ENCODE results near the gene SRF.

The SRF gene

DNA sequence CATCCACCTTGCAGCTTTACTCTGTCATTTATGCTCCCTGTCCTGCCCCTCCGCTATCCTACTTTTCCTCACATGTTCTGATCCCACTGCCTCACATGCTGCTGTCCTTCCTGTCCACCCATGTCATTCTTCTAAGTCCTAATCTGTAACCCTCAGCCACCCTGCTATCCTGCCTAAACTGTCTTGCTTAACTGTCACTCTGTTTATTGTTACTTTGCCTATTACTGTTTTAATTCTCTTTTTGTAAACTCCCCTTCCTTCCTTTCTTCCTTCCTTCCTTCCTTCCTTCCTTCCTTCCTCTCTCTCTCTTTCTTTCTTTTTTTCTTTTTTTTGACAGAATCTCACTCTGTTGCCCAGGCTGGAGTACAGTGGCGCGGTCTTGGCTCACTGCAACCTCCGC lies 12.4 kb downstream of the SRF start:
- DNase-seq (ENCODE audit: low read depth): no peak

DNA sequence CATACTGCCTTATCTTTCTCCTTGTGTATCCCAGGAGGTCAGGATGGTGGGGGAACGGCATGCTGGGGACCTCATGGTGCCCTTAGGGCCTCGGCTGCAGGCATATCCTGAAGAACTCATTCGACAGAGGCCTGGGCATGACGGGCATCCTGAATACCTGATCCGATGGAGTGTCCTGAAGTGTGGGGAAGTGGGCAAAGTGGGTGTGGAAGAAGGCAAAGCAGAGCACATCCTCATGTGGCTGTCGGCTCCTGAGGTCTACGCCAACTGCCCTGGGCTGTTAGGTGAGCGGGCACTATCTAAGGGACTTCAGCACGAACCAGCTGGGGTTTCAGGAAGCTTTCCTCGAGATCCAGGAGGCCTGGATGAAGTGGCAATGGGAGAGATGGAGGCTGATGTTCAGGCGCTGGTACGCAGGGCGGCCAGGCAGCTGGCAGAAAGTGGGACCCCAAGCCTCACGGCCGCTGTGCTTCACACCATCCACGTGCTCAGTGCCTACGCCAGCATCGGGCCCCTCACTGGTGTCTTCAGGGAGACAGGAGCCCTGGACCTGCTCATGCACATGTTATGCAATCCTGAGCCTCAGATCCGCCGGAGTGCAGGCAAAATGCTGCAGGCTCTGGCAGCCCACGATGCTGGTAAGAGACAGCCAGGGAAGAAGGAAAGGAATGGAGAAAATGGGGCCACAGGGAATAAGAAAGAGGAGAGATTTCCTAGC lies 13.4 kb downstream of the SRF start:
- DNase-seq (ENCODE audit: low read depth): no peak

DNA sequence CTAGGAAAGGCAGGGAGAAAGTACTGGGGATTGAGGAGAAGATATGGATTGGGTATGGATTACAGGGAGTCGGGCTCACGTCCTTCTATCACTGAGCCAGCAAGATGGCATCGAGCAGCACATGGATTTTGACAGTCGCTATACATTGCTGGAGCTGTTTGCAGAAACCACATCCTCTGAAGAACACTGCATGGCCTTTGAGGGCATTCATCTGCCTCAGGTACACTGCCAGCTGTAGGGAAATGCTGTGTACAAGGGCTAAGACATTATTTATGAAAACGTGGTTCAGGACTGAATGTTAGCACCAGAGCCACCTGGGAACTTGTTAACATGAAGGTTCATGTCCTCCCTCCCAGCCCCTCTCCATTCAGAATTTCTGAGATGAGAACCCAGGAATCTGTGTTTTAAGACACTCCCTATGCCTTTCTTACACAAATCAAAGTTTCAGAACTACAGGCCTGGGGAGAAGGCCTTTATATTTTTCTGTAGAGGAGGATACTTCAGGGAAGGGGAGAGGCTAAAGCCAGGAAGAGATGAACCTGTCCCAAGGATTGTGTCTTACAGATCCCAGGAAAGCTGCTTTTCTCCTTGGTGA lies 14.4 kb downstream of the SRF start:
- no peak for DNase-seq (ENCODE audit: low read depth)

DNA sequence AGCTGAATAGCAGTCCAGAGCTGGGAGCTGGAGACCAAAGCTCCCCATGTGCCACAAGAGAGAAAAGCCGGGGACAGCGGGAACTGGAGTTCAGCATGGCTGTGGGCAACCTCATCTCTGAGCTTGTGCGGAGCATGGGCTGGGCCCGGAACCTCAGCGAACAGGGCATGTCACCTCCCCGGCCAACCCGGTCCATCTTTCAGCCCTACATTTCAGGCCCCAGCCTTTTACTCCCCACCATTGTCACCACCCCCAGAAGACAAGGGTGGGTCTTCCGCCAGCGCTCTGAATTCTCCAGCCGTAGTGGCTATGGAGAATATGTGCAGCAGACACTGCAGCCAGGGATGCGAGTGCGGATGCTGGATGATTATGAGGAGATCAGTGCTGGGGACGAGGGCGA lies 14.9 kb downstream of the SRF start:
- no peak for DNase-seq (ENCODE audit: low read depth)

DNA sequence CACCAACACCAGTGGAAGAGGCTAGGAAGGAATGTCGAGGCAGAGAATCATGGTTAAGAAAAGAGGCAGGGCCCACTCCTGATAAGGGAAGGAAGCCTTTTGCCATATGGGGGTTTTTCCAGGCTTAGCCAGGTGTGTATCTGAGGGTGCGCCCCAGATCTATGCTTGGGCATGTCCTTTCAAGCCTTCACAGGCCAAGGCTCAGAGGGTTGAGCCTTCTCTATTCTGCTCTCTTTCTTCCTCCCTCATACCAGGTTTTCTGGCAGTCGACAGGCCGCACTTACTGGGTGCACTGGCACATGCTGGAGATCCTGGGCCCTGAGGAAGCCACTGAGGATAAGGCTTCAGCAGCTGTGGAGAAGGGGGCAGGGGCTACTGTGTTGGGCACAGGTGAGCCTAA lies 15.6 kb downstream of the SRF start:
- DNase-seq (ENCODE audit: low read depth): no peak

DNA sequence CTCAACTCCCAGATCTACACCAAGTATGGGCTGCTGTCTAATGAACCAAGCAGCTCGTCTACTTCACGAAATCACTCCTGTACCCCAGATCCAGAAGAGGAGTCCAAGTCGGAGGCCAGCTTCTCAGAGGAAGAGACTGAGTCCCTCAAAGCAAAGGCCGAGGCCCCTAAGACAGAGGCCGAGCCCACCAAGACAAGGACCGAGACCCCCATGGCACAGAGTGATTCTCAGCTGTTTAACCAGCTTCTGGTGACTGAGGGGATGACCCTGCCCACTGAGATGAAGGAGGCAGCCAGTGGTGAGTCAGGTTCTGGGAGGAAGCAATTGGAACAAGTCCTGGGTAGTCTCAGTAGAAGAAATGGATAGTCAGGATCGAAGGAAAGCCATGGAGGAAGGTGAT lies 16.8 kb downstream of the SRF start:
- no peak for DNase-seq (ENCODE audit: low read depth)

DNA sequence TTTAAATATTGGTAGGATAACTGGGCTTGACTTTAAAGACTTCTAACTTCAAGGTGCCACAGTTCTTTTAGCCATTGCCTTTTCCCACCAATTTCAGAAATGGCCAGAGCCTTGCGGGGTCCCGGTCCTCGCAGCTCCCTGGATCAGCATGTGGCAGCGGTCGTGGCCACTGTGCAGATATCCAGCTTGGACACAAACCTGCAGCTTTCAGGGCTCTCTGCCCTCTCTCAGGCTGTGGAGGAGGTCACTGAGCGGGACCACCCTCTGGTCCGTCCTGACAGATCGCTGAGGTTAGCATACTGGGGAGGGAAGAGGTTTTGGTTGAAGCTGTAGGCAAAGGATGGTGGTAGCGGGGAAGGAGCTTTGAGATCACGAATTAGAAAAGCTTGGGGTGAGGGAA lies 17.4 kb downstream of the SRF start:
- DNase-seq (ENCODE audit: low read depth): no peak

DNA sequence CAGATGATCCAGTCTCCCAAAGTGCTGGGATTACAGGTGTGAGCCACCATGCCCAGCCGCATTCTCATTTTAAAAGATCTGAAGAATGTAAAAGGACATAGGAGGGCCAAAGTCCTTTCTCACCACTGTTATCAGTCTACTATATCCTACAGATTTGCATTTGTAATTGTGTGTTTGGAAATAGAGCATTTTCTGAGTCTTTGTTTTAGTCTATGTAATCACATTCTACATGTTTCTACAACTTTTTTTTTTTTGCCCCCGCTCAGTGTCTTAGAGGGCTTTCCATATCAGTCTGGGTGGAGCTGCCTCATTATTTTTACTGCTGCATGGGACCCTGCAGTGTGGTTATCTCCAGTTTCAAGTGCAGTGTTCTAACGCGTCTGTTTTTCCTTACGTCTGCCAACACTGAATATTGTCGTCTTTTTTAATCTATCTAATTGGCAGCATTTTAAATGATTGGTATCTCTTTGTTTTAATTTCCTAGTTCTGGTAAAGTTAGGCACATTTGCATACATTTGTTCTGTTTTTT lies 18.8 kb downstream of the SRF start:
- no peak for DNase-seq (ENCODE audit: low read depth)

DNA sequence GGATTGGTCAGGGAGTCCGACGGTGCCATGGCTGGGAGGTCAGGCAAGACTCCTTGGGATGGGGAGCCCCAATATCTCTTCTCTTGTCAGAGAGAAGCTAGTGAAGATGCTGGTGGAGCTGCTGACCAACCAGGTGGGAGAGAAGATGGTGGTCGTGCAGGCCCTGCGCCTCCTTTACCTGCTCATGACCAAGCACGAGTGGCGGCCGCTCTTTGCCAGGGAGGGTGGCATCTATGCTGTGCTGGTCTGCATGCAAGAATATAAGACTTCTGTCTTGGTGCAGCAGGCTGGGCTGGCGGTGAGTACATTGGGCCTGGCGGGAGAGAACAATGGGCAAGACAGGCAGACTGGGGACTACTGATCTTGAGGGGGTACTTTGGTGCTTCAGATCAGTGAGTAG lies 21.8 kb downstream of the SRF start:
- no peak for DNase-seq (ENCODE audit: low read depth)

DNA sequence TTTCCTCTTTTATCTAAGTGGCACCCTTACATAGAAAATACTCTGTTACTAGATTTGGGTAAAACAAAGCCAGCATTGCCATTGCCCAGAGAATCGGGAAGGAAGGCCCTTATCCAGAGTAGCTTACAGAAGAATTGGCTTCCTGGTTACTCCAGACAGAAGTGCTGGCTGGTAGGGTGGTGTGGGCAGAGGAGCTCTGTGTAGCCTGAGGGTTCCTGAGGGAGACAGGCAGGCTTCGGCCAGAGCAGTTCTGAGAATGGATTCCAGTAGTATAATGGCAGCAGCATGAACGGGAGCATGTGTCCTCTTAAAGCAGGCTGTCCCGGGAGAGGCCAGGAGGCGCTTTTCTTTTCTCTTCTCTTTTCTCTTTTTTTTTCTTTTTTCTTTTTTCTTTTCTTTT lies 22.9 kb downstream of the SRF start:
- DNase-seq (ENCODE audit: low read depth): no peak

DNA sequence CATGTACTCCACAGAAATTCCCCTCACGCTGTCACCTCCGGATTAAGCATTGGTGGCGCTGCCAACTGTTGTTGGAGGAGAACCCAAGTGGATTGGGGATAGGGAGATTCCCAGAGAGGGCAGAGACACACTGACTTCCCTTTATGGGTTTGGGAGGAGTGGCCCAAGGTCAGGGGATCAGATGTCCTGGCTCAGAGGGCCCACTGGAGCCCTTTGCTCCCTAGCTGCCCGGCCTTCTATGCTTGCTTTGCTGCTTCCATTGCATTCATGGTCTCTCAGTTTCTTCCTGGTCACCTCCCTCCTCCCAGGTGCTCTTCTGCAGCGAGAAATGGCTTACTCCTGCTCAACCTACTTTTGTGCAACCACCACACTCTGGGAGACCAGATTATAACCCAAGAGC lies 25.3 kb downstream of the SRF start:
- DNase-seq (ENCODE audit: low read depth): no peak

DNA sequence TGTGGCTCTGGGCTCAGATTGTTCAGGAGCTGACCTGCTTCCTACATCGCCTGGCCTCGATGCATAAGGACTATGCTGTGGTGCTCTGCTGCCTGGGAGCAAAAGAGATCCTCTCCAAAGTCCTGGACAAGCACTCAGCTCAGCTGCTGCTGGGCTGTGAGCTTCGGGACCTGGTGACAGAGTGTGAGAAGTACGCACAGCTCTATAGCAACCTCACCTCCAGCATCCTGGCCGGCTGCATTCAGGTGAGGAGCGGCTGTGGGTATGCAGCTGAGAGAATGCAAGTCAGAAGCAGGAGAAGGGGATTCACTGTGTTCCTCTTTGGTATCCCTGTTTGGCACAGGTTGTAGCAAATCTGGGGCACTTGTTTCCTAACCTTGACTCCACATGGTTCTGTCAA lies 28.8 kb downstream of the SRF start:
- DNase-seq (ENCODE audit: low read depth): no peak

DNA sequence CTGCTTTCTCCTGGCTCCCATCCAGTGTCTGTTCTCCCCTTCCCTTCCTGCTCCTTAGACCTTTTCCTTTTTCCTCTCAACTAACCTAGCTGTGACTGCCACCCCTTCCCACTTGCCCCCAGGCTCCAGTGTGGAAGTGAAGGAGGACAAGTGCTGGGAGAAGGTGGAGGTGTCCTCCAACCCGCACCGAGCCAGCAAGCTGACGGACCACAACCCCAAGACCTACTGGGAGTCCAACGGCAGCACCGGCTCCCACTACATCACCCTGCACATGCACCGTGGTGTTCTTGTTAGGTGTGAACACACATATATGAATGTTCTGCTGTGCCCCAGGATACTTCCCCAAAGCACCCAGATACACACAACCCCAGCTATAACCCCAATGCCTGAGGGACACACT lies 29.5 kb downstream of the SRF start:
- DNase-seq (ENCODE audit: low read depth): no peak

DNA sequence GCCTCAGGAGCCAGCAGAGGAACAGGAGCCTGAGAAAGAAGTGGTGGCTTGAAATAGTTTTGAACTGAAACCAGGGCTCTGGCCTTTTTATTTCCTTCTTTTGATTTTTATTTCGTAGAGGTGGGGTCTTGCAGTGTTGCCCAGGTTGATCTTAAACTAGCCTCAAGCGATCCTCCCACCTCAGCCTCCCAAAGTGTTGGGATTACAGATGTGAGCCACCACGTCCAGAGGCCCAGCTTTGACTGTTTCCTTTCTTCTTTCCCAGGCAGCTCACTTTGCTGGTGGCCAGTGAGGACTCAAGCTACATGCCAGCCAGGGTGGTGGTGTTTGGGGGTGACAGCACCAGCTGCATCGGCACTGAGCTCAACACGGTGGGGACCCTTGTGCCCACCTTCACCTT lies 31.4 kb downstream of the SRF start:
- DNase-seq (ENCODE audit: low read depth): no peak

DNA sequence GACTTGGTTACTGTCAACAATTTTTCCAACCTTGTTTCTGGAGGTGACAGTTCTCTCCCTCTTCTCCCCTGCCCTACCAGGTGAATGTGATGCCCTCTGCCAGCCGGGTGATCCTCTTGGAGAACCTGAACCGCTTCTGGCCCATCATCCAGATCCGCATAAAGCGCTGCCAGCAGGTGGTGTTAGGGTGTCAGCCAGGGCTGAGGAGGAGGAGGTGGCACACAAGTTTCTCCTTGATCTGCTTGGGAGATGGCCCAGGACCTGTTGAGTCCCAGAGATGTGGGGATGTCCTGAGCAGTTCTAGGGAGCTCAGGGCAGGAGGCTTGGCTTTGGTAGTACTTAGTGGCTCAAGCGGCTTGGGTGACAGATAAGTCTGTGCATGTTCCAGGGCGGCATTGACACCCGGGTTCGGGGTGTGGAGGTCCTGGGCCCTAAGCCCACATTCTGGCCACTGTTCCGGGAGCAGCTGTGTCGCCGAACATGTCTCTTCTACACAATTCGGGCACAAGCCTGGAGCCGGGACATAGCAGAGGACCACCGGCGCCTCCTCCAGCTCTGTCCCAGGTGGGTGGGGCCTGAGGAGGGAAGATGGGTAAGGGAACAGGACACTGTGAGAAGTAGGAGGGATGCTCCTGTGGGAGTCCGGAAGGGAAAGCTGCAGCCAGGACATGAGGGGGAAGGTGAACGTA lies 32.1 kb downstream of the SRF start:
- no peak for DNase-seq (ENCODE audit: low read depth)

DNA sequence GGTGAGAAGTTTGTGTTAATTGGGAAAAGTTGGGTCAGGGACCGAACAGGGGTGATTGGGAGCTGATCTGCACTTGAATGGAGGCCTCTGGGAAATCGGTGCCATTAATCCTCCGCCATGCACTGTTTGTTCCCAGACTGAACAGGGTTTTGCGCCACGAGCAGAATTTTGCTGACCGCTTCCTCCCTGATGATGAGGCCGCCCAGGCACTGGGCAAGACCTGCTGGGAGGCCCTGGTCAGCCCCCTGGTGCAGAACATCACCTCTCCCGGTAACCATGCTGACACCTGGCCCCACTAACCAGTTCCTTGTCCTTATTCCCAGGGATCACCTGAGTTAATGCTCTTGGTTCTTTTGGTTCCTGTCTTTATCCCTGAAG lies 32.6 kb downstream of the SRF start:
- DNase-seq (ENCODE audit: low read depth): no peak

DNA sequence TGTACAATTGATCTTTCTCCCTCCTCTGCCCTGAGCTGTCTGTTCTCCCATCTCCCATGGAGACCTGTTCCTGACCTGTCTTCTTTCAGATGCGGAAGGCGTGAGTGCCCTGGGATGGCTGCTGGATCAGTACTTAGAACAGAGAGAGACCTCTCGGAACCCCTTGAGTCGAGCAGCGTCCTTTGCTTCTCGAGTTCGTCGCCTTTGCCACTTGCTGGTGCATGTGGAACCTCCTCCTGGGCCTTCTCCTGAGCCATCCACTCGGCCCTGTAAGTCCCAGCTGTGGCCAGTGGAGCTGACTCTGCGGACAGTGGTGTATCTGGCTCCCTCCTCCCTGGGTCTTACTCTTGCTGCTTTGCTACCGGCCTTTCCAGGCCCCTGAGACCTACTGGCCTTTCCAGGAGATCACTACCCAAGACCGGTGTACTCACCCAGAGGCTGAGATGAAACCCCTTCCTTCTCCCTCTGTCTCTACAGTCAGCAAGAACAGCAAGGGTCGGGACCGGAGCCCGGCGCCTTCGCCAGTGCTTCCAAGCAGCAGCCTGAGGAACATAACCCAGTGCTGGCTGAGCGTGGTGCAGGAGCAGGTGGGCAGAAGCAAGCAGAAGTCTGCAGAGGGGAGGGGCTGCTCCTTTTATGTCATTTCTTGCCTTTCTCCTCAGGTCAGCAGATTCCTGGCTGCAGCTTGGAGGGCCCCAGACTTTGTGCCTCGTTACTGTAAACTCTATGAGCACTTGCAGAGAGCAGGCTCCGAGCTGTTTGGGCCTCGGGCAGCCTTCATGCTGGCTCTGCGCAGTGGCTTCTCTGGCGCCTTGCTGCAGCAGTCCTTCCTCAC lies 33.4 kb downstream of the SRF start:
- no peak for DNase-seq (ENCODE audit: low read depth)

DNA sequence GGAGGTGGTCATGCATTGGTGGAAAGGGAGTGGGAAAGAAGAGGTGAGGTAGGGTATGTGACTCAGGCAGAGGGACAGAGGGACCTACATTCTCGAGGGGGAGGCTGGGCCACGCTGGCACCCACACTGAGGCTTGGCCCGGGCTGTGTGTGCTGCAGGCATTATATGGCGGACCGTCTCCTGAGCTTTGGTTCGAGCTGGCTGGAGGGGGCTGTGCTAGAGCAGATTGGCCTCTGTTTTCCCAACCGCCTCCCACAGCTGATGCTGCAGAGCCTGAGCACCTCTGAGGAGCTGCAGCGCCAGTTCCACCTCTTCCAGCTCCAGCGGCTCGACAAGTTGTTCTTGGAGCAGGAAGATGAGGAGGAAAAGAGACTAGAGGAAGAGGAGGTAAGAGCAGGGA lies 34.8 kb downstream of the SRF start:
- no peak for DNase-seq (ENCODE audit: low read depth)

DNA sequence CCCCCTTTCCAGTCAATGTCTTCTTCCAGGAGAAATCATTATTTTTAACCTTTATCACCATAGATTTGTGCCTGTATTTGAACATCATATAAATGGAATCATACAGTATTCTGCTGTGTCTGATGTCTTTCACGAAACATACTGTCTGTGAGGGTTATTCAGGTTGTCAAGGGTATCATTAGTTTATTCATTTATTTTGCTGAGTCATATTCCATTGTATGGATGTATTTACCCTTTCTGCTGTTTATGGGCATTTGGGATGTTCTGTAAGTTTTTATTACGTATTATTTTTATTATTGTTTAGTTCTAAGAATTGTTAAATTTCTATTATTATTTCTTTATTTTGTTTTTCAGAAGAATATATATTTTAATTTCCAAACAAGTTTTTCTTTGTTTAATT lies 36.2 kb downstream of the SRF start:
- DNase-seq (ENCODE audit: low read depth): no peak

DNA sequence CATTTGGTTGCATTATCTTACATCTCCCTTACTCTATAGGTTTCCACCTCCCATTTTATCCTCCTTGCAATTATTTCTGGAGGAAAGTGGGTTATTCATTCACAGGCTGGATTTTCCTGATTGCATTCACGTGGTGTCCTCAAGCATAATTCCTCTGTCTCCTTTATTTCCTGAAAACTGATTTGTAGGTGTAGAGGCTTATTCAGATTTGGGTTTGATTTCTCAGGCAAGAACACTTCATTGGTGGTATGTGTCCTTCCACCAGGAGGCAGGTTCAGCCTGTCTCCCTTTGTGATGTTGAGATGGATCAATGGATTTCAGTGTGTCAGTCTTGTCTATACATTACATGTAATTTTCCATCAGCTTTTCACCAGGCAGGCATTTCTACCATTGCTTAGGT lies 40.9 kb downstream of the SRF start:
- no peak for DNase-seq (ENCODE audit: low read depth)

DNA sequence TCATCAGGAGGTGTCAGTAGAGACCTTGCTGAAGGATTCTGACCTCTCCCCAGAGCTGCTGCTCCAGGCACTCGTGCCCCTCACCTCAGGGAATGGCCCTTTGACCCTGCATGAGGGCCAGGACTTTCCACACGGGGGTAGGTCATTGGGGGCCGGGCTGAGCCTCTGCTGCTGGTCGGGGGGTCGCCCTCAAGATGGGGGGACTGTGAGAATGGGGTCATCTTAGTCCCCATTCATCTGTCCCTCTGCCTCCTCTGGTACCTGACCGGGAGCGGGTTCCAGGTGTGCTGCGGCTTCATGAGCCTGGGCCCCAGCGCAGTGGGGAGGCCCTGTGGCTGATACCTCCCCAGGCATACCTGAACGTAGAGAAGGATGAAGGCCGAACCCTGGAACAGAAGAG lies 42.4 kb downstream of the SRF start:
- DNase-seq (ENCODE audit: low read depth): no peak

DNA sequence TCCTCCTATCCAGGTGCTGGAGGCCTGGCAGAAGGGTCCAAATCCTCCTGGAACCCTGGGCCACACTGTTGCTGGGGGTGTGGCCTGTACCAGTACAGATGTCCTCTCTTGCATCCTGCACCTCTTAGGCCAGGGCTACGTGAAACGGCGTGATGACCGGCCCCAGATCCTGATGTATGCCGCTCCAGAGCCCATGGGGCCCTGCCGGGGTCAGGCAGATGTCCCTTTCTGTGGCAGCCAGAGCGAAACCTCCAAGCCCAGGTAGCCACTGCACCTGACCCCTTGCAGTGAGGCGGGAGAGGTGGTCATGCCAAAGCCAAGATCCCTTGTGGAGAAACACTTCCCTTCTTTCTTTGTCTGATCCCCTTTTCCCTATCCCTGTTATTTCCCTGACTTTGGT lies 44.0 kb downstream of the SRF start:
- DNase-seq (ENCODE audit: low read depth): no peak

DNA sequence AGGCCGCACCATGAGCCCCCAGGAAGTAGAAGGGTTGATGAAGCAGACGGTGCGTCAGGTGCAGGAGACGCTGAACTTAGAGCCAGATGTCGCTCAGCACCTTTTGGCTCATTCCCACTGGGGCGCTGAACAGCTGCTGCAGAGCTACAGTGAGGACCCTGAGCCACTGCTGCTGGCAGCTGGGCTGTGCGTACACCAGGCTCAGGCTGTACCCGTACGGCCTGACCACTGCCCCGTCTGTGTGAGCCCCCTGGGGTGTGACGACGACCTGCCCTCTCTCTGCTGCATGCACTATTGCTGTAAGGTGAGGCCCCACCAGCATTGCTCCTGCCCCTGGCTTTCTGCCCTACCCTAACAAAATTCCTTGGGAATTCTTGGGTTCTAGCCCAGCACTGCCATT lies 45.1 kb downstream of the SRF start:
- DNase-seq (ENCODE audit: low read depth): no peak
